HepG2 (cell line): ENCODE results near the gene CYP2W1. TPM values are rescaled to one million over a fixed set of nuclear protein-coding genes. Genes with fewer than 3 reads are reported as not detected.

Source experiments
- BCL6 ChIP-seq: IDR thresholded peaks from 2 replicates; pipeline ENCODE4 v1.6.1; 2016; ENCODE audit warnings: missing genetic modification reagents, missing compliant biosample characterization
- HMG20A ChIP-seq: IDR thresholded peaks from 2 replicates; pipeline ENCODE4 v1.6.1; 2016; ENCODE audit warnings: borderline replicate concordance
- NFAT5 ChIP-seq: sonication (generic); formaldehyde crosslinking; IDR thresholded peaks from 2 replicates; pipeline ENCODE4 v1.4.0; 2020; ENCODE audit warnings: missing genetic modification reagents
- POLR2G ChIP-seq: fragments of 200-400 bp; formaldehyde crosslinking; IDR thresholded peaks from 2 replicates; pipeline ENCODE4 v1.6.1; 2018; ENCODE audit warnings: mild to moderate bottlenecking, low read depth, low read length, moderate library complexity
- ZBTB34 ChIP-seq: sonication (generic); formaldehyde crosslinking; IDR thresholded peaks from 2 replicates; pipeline ENCODE4 v1.8.0; 2022; ENCODE audit warnings: mild to moderate bottlenecking, missing genetic modification reagents
- polyA plus RNA-seq, 8 experiments: library from polyadenylated mRNA; depleted of rRNA in 3 of 8; stranded (reverse) in 7 of 8; unstranded in 1 of 8; fragments of >200 nt; fragmentation: Illumina TruSeq in 4 of 8; extraction: Trizol in 4 of 8; gene quantifications; 2 replicates each; pipeline versions ENCODE4 v1.2.1 to v1.2.3, GENCODE V29; 2011 to 2016; ENCODE audit warnings: low read depth in 4 of 8, missing spikeins in 1 of 8, mixed read lengths in 1 of 8; ENCODE audit not compliant: insufficient read depth in 1 of 8
- total RNA-seq, 5 experiments: library from RNA; depleted of rRNA; stranded (reverse); fragments of >200 nt; fragmentation: Illumina TruSeq; extraction: Trizol; gene quantifications; 2 replicates each; pipeline ENCODE4 v1.2.3, GENCODE V29; 2016; ENCODE audit warnings: low read depth in 1 of 5
- TF ChIP-seq, protein P1 (sequence below): sonication (generic); formaldehyde crosslinking; IDR thresholded peaks from 2 replicates; pipeline ENCODE4 v1.5.0; 2020; ENCODE audit warnings: missing genetic modification reagents
- TF ChIP-seq, protein P2 (sequence below): sonication (generic); formaldehyde crosslinking; IDR thresholded peaks from 2 replicates; pipeline ENCODE4 v1.4.0; 2020; ENCODE audit warnings: missing genetic modification reagents
- TF ChIP-seq, protein P3 (sequence below): sonication (generic); formaldehyde crosslinking; IDR thresholded peaks from 2 replicates; pipeline ENCODE4 v1.5.0; 2020; ENCODE audit warnings: mild to moderate bottlenecking, missing genetic modification reagents, borderline replicate concordance

The CYP2W1 gene
- total and polyA plus RNA-seq, 2 of the 13 experiments (the other 11 are each of a cell fraction or from before 2014, with no cell fraction given) = 19.5 to 31.7 TPM

- TF ChIP-seq NFAT5 (no peak), HMG20A (CRISPR knock-in tag) (peak; percentile 43; the same call in 1 of the 2 replicates), POLR2G (peak; percentile 74), ZBTB34 (CRISPR knock-in tag) (no peak), BCL6 (CRISPR knock-in tag) (peak; percentile 10; the same call in 1 of the 2 replicates)
- TF ChIP-seq, protein P1, sequence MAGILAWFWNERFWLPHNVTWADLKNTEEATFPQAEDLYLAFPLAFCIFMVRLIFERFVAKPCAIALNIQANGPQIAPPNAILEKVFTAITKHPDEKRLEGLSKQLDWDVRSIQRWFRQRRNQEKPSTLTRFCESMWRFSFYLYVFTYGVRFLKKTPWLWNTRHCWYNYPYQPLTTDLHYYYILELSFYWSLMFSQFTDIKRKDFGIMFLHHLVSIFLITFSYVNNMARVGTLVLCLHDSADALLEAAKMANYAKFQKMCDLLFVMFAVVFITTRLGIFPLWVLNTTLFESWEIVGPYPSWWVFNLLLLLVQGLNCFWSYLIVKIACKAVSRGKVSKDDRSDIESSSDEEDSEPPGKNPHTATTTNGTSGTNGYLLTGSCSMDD = no peak
- TF ChIP-seq, protein P2, sequence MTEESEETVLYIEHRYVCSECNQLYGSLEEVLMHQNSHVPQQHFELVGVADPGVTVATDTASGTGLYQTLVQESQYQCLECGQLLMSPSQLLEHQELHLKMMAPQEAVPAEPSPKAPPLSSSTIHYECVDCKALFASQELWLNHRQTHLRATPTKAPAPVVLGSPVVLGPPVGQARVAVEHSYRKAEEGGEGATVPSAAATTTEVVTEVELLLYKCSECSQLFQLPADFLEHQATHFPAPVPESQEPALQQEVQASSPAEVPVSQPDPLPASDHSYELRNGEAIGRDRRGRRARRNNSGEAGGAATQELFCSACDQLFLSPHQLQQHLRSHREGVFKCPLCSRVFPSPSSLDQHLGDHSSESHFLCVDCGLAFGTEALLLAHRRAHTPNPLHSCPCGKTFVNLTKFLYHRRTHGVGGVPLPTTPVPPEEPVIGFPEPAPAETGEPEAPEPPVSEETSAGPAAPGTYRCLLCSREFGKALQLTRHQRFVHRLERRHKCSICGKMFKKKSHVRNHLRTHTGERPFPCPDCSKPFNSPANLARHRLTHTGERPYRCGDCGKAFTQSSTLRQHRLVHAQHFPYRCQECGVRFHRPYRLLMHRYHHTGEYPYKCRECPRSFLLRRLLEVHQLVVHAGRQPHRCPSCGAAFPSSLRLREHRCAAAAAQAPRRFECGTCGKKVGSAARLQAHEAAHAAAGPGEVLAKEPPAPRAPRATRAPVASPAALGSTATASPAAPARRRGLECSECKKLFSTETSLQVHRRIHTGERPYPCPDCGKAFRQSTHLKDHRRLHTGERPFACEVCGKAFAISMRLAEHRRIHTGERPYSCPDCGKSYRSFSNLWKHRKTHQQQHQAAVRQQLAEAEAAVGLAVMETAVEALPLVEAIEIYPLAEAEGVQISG = peak; percentile 20; the same call in 1 of the 2 replicates
- TF ChIP-seq, protein P3, sequence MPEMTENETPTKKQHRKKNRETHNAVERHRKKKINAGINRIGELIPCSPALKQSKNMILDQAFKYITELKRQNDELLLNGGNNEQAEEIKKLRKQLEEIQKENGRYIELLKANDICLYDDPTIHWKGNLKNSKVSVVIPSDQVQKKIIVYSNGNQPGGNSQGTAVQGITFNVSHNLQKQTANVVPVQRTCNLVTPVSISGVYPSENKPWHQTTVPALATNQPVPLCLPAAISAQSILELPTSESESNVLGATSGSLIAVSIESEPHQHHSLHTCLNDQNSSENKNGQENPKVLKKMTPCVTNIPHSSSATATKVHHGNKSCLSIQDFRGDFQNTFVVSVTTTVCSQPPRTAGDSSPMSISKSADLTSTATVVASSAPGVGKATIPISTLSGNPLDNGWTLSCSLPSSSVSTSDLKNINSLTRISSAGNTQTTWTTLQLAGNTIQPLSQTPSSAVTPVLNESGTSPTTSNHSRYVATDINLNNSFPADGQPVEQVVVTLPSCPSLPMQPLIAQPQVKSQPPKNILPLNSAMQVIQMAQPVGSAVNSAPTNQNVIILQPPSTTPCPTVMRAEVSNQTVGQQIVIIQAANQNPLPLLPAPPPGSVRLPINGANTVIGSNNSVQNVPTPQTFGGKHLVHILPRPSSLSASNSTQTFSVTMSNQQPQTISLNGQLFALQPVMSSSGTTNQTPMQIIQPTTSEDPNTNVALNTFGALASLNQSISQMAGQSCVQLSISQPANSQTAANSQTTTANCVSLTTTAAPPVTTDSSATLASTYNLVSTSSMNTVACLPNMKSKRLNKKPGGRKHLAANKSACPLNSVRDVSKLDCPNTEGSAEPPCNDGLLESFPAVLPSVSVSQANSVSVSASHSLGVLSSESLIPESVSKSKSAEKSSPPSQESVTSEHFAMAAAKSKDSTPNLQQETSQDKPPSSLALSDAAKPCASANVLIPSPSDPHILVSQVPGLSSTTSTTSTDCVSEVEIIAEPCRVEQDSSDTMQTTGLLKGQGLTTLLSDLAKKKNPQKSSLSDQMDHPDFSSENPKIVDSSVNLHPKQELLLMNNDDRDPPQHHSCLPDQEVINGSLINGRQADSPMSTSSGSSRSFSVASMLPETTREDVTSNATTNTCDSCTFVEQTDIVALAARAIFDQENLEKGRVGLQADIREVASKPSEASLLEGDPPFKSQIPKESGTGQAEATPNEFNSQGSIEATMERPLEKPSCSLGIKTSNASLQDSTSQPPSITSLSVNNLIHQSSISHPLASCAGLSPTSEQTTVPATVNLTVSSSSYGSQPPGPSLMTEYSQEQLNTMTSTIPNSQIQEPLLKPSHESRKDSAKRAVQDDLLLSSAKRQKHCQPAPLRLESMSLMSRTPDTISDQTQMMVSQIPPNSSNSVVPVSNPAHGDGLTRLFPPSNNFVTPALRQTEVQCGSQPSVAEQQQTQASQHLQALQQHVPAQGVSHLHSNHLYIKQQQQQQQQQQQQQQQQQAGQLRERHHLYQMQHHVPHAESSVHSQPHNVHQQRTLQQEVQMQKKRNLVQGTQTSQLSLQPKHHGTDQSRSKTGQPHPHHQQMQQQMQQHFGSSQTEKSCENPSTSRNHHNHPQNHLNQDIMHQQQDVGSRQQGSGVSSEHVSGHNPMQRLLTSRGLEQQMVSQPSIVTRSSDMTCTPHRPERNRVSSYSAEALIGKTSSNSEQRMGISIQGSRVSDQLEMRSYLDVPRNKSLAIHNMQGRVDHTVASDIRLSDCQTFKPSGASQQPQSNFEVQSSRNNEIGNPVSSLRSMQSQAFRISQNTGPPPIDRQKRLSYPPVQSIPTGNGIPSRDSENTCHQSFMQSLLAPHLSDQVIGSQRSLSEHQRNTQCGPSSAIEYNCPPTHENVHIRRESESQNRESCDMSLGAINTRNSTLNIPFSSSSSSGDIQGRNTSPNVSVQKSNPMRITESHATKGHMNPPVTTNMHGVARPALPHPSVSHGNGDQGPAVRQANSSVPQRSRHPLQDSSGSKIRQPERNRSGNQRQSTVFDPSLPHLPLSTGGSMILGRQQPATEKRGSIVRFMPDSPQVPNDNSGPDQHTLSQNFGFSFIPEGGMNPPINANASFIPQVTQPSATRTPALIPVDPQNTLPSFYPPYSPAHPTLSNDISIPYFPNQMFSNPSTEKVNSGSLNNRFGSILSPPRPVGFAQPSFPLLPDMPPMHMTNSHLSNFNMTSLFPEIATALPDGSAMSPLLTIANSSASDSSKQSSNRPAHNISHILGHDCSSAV (CRISPR knock-in tag) = no peak
Observed at GRCh38 chr7:1028775-1029636, 46.0 kb downstream of the CYP2W1 start (continued).
